Body of pancreas (tissue), 4 donors: ENCODE measurements around the gene APLF. TPM values are rescaled to one million over a fixed set of nuclear protein-coding genes. Genes with fewer than 3 reads are reported as not detected.

Source experiments
- ATAC-seq: fragments of 150-250 bp; one replicate; pipeline ENCODE4 v1.9.1; 2016
- DNase-seq, 4 donors: peaks; one replicate each; pipeline ENCODE4 v3.0.0-alpha.2; 2019
- H3K27ac ChIP-seq, 4 donors: fragments of 200-600 bp; sonication (generic); 1 replicate in 3 of 4; 2 replicates in 1 of 4; pipeline versions ENCODE4 v1.5.1 to v1.6.1; 2016 to 2019; ENCODE audit warnings: mild to moderate bottlenecking in 1 of 4, mixed read lengths in 1 of 4, moderate library complexity in 1 of 4
- H3K27me3 ChIP-seq, 2 donors: fragments of 200-600 bp; sonication (generic); one replicate each; pipeline ENCODE4 v1.6.0; 2016; ENCODE audit warnings: mild to moderate bottlenecking in 1 of 2
- H3K36me3 ChIP-seq, 2 donors: fragments of 200-600 bp; sonication (generic); replicated peaks in 1 of 2; 2 replicates each; pipeline ENCODE4 v1.5.1; 2016; ENCODE audit warnings: low read depth in 2 of 2; ENCODE audit not compliant: insufficient read depth in 1 of 2
- H3K4me1 ChIP-seq: fragments of 200-600 bp; sonication (generic); one replicate; pipeline ENCODE4 v1.6.0; 2016
- H3K4me3 ChIP-seq, 2 donors: fragments of 200-600 bp; sonication (generic); 1 replicate in 1 of 2; 2 replicates in 1 of 2; pipeline ENCODE4 v1.5.1; 2016 to 2019
- H3K9me3 ChIP-seq, 3 donors: fragments of 200-600 bp; sonication (generic); 1 replicate in 2 of 3; 2 replicates in 1 of 3; pipeline ENCODE4 v1.5.1; 2016
- POLR2A ChIP-seq, 3 donors: fragments of 450-650 bp; IDR thresholded peaks; one replicate each; pipeline ENCODE4 v1.6.1; 2016; ENCODE audit warnings: antibody characterized with exemption in 3 of 3, mild to moderate bottlenecking in 2 of 3
- WGBS, 2 donors: methylation state at CpG; one replicate each; pipeline ENCODE4 v1.1.5; 2017; 5-methylcytosine and 5-hydroxymethylcytosine counted together
- intact Hi-C: fragments of 100-400 bp; cut with DNase I; formaldehyde crosslinking; loops from one replicate; pipeline ENCODE4 v1.15.1; 2023
- total RNA-seq, 2 donors: library from RNA; depleted of rRNA; stranded (reverse); fragments of >200 nt; gene quantifications; one replicate each; pipeline ENCODE4 v1.1.0, GENCODE V29; 2016
- TF ChIP-seq, protein P1 (sequence below), 7 experiments: fragments of 450-650 bp in 4 of 7; fragments of 200-600 bp in 3 of 7; sonication (generic) in 3 of 7; IDR thresholded peaks; one replicate each; pipeline ENCODE4 v1.5.1; 2016 to 2019; ENCODE audit warnings: antibody characterized with exemption in 7 of 7

APLF gene
- total RNA-seq, 2 donors from 2014 or later: 3.9 to 4.0 TPM

DNA sequence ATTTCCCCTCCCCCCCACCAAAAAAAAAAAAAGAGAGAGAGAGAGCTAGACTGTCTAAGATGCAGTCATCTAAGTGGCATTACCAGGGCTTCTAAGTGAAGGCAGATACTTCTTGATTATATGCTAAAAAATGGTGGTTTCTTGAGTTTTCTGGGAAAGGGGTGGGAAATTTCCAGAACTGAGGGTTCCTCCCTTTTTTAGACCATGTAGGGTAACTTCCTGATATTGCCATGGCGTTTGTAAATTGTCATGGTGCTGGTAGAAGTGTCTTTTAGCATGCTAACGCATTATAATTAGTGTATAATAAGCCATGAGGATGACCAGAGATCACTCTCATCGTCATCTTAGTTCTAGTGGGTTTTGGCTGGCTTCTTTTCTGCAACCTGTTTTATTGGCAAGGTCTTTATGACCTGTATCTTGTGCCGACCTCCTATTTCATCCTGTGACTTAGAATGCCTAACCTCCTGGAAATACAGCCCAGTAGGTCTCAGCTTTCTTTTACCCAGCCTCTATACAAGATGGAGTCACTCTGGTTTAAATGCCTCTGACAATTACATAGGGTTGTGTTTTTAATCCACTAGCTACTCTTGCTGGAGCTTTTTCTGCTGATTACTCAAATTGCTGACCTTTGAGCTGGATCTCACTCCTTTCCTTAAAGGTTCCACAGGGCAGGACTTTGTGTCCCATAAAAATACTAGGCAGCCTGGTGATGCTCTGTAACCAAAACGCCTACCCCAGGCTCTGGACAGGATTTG lies 145.6 kb downstream of the APLF start:
- peaks cover 0 to 3% (median 0%) of the 10 kb centered on the region in 3 donors for H3K9me3 ChIP-seq
- ATAC-seq: no peak
- WGBS, 2 donors: 74 to 78% methylated on average over 5 of the region's 5 CpGs
- intact Hi-C loops: no loop called here
- no peak for TF ChIP-seq POLR2A (IDR thresholded peaks at IDR 0.05)
- TF ChIP-seq, protein P1, sequence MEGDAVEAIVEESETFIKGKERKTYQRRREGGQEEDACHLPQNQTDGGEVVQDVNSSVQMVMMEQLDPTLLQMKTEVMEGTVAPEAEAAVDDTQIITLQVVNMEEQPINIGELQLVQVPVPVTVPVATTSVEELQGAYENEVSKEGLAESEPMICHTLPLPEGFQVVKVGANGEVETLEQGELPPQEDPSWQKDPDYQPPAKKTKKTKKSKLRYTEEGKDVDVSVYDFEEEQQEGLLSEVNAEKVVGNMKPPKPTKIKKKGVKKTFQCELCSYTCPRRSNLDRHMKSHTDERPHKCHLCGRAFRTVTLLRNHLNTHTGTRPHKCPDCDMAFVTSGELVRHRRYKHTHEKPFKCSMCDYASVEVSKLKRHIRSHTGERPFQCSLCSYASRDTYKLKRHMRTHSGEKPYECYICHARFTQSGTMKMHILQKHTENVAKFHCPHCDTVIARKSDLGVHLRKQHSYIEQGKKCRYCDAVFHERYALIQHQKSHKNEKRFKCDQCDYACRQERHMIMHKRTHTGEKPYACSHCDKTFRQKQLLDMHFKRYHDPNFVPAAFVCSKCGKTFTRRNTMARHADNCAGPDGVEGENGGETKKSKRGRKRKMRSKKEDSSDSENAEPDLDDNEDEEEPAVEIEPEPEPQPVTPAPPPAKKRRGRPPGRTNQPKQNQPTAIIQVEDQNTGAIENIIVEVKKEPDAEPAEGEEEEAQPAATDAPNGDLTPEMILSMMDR (IDR thresholded peaks at IDR 0.05): no peak
- H3K4me3 ChIP-seq: no peak overlapping the region
- H3K27ac ChIP-seq: no peak overlapping the region
- H3K4me1 ChIP-seq: no peaks in the 10 kb centered on the region
- no peaks in the 10 kb centered on the region for H3K36me3 ChIP-seq
- H3K27me3 ChIP-seq: no peaks in the 10 kb centered on the region
- DNase-seq: no peak

DNA sequence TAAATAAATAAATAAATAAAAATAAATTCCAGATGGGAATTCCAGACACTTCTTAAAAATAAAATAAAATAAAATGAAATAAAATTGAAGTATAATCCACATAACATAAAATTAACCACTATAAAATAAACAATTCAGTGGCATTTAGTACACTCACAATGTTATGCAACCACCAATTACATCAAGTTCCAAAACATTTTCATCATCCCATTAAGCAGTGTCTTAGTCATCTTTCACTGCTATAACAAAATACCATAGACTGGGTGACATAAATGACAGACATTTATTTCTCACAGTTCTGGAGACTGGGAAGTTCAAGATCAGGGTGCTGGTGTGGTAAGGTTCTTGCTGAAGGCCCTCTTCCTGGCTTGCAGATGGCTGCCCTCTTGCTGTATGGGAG lies 153.4 kb downstream of the APLF start:
- TF ChIP-seq, protein P1 (IDR thresholded peaks at IDR 0.05): no peak
- TF ChIP-seq POLR2A (IDR thresholded peaks at IDR 0.05): no peak
- no peaks in the 10 kb centered on the region for H3K4me1 ChIP-seq
- no peak overlapping the region for H3K4me3 ChIP-seq
- ATAC-seq: no peak
- intact Hi-C loops: no loop called here
- DNase-seq: no peak
- H3K27me3 ChIP-seq: no peaks in the 10 kb centered on the region
- H3K36me3 ChIP-seq: no peaks in the 10 kb centered on the region
- H3K9me3 ChIP-seq: no peaks in the 10 kb centered on the region
- H3K27ac ChIP-seq: no peak overlapping the region

DNA sequence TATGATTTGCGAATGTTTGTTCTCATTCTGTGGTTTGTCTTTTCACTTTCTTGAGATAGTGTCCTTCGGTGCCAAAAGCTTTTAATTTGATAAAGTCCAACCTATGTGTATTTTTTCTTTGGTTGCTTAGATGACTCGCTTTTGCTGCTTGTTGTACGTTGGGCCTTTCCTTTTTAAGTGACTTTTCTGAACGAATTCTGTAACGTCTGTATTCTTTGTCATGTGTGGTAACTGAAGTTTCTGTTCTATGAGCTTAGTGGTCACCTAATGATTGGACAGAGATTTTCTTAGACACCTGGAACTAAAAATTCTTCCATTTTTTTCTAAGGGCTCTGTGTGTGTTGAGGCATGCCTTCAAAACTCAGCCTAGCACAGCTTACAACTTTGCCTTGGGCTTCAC lies 156.4 kb downstream of the APLF start:
- no peak for ATAC-seq
- Histone ChIP-seq H3K4me3 (no peak overlapping the region), H3K36me3 (no peaks in the 10 kb centered on the region), H3K27me3 (no peaks in the 10 kb centered on the region), H3K27ac (no peak overlapping the region), H3K9me3 (no peaks in the 10 kb centered on the region), H3K4me1 (no peaks in the 10 kb centered on the region)
- DNase-seq: no peak
- intact Hi-C loops: no loop called here
- WGBS, 2 donors: 80 to 85% methylated on average over 6 of the region's 6 CpGs
- TF ChIP-seq, protein P1 (IDR thresholded peaks at IDR 0.05): no peak
- TF ChIP-seq POLR2A (IDR thresholded peaks at IDR 0.05): no peak

DNA sequence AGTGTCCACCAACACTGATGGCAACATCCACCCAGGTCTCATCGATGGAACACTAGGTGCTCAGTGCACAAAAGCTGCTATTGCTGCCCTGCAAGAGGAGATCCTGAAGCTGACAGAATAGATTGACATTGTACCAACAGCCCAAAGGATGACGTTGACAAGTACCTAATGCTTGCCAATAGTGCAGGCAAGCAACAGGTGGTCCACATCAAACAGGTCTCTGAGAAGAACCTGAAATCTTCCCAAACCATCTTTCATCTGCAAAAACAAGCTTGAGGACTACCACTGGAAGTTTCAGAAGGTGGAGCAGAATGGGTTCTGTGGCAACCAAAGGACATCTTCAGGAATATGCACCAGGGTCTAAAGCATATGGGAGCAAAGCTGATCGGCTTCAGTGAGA lies 160.2 kb downstream of the APLF start:
- intact Hi-C loops: no loop called here
- Histone ChIP-seq H3K27me3 (no peaks in the 10 kb centered on the region), H3K36me3 (no peaks in the 10 kb centered on the region), H3K27ac (no peak overlapping the region), H3K9me3 (no peaks in the 10 kb centered on the region), H3K4me1 (no peaks in the 10 kb centered on the region), H3K4me3 (no peak overlapping the region)
- TF ChIP-seq, protein P1 (IDR thresholded peaks at IDR 0.05): no peak
- no peak for TF ChIP-seq POLR2A (IDR thresholded peaks at IDR 0.05)
- no peak for ATAC-seq
- no peak for DNase-seq
- WGBS, 2 donors: 65 to 78% methylated on average over 3 of the region's 3 CpGs

Other genes starting within 250 kb of the APLF start
- gene PPP3R1, start 215.1 kb upstream of the APLF start, total RNA-seq: 10 to 100 TPM; 11.2 to 15.6 TPM
- gene CNRIP1, start 147.6 kb upstream of the APLF start, total RNA-seq: 1 to 10 TPM; 2.6 to 5.7 TPM
- 1 to 10 TPM; 1.8 to 3.0 TPM for gene PLEK, start 102.3 kb upstream of the APLF start, total RNA-seq
- gene FBXO48, start 291 bp upstream of the APLF start, total RNA-seq: 1 to 10 TPM in 1 of 2 donors, under 1 TPM in 1; 0.78 to 3.0 TPM
- gene PROKR1, start 176.0 kb downstream of the APLF start, total RNA-seq: not detected